ENCODE measurements around the gene SLC35B4.

- no peak for TF ChIP-seq CTCF (IDR thresholded peaks at IDR 0.05; ENCODE audit: insufficient read depth, low read length, poor library complexity, severe bottlenecking)
- TF ChIP-seq EZH2phosphoT487 (conservative IDR thresholded peaks at IDR 0.05; ENCODE audit: low read length) = no peak
Measured at GRCh38 chr7:134246347-134246746, 70.4 kb downstream of the SLC35B4 start.
